NCI-H2107 treated with DMSO at 0.1 percent for 48 hours (cell line): ENCODE results near the gene KLHL40.

Experiments used
- DNase-seq: peaks from one replicate; lab custom pipeline; 2025; ENCODE audit not compliant: unreplicated experiment; lab: John Stamatoyannopoulos, UW

KLHL40 gene, protein sequence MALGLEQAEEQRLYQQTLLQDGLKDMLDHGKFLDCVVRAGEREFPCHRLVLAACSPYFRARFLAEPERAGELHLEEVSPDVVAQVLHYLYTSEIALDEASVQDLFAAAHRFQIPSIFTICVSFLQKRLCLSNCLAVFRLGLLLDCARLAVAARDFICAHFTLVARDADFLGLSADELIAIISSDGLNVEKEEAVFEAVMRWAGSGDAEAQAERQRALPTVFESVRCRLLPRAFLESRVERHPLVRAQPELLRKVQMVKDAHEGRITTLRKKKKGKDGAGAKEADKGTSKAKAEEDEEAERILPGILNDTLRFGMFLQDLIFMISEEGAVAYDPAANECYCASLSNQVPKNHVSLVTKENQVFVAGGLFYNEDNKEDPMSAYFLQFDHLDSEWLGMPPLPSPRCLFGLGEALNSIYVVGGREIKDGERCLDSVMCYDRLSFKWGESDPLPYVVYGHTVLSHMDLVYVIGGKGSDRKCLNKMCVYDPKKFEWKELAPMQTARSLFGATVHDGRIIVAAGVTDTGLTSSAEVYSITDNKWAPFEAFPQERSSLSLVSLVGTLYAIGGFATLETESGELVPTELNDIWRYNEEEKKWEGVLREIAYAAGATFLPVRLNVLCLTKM

DNA sequence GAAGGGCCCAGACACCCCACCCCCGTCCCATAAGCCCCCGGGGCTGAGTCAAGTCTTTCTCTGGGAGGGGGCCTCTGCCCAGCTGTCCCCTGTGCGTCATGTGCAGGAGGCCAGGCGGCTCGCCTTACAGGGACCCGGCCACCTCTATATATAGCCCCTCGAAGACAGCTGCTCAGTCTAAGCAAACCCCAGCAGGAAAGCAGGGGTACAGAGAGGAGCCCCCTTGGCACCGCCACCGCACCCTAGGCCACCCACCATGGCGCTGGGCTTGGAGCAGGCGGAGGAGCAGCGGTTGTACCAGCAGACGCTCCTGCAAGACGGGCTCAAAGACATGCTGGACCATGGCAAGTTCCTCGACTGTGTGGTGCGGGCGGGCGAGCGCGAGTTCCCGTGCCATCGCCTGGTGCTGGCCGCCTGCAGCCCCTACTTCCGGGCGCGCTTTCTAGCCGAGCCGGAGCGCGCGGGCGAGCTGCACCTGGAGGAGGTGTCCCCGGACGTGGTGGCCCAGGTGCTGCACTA lies at the start of gene KLHL40:
Gene KLHL40, plus strand, starts transcription at position 175 of the 519 bp plus-strand sequence. Its CDS starts 82 bp downstream, at position 257.
- DNase-seq = no peak

DNA sequence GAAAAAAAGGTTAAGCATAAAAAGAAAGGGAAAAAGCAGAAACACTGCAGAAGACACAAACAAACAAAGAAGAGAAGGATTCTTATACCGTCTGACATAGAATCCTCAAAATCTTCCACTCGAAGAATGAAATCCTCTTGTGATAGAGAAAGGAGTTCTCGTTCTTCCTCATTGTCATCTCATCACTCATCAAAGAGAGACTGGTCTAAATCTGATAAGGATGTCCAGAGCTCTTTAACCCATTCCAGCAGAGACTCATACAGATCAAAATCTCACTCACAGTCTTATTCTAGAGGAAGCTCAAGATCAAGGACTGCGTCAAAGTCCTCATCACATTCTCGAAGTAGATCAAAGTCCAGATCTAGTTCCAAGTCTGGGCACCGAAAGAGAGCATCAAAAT lies 48.3 kb upstream of the KLHL40 start:
- DNase-seq = no peak

DNA sequence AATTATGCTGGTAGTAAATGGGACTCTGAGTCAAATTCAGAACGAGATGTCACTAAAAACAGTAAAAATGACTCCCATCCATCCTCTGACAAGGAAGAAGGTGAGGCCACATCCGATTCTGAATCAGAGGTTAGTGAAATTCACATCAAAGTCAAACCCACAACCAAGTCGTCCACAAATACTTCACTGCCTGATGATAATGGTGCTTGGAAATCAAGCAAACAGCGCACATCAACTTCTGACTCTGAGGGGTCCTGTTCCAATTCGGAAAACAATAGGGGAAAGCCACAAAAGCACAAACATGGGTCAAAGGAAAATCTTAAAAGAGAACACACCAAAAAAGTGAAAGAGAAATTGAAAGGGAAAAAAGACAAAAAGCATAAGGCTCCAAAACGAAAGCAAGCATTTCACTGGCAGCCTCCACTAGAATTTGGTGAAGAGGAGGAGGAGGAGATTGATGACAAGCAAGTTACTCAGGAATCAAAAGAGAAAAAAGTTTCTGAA lies 46.9 kb upstream of the KLHL40 start:
- DNase-seq = no peak

DNA sequence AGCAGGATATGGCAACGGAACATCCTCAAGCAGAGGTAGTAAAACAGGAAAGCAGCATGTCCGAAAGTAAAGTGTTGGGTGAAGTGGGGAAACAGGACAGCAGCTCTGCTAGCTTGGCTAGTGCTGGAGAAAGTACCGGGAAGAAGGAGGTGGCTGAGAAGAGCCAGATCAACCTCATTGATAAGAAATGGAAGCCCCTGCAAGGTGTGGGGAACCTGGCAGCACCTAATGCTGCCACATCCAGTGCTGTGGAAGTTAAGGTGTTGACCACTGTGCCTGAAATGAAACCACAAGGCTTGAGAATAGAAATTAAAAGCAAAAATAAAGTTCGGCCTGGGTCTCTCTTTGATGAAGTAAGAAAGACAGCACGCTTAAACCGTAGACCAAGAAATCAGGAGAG lies 46.1 kb upstream of the KLHL40 start:
- DNase-seq = no peak

DNA sequence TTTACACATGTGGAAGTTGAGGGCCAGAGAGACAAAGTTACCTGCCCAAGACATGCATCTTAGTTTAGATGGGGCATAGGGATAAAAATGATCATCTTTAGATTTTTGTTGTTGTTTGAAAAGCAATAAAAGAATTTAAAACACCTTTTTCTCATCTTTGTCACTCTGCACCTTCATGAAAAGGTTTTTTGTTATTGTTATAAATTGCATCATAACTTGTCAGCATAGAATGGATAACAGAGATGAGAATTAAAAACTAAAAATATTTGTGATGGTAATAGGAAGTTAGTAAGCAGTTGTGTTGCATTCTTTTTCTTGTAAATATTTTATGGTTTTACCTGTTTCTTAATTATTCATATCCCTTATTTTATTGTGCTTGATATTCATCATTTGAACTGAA lies 45.2 kb upstream of the KLHL40 start:
- no peak for DNase-seq

DNA sequence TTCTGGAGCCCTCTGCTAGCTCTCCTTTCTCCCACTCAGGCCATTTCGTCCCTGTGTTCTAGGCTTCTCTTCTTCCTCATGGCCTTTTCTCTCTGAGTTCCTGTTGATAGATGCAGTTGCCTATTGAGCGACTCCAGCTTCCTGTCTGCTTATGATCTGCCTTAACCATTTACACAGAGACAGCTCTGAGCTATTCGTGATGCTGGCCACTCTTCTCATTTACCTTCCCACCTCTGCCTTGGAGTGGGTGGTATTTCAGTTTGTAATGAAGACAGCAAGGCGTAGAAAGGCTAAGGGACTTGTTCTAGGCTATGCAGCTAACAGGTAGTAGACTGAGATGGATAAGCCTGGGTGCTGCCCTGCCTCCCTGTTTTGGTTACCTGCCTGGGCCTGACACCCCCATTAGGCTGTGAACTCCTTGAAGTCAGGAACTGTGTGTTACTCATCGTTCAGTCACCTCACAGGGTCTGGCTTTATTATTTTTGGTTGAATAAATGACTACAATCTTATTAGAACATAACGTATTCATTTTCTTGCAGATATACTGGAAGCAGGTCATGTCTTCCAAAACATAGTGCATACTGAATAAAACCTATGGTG lies 44.5 kb upstream of the KLHL40 start:
- DNase-seq = no peak

DNA sequence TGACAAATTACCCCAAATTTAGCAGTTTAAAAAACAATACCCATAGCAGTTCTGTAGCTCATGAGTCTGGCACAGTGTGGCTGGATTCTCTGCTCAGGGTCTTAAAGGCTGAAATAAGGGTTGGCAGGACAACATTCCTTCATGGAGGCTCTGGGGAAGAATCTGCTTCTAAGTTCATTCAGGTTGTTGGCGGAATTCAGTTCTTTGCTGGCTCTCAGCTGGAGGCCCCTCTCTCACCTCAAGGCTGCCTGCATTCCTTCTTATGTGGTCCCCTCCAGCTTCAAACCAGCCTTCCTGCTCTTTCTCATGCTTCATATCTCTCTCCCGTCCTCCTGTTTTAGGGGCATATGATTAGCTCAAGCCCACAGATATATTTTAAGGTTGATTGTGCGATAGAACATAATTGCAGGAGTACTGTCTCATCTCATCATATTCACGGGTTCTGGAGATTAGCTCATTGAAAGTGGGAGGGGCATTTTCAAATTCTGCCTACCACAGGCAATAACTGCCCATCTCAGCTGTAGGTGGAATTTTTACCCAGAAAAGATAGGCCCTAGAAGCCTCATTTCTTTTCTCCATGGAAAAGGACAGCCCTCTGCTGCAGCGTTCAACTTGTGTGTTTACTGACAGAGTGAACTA lies 37.4 kb upstream of the KLHL40 start:
- DNase-seq = no peak

DNA sequence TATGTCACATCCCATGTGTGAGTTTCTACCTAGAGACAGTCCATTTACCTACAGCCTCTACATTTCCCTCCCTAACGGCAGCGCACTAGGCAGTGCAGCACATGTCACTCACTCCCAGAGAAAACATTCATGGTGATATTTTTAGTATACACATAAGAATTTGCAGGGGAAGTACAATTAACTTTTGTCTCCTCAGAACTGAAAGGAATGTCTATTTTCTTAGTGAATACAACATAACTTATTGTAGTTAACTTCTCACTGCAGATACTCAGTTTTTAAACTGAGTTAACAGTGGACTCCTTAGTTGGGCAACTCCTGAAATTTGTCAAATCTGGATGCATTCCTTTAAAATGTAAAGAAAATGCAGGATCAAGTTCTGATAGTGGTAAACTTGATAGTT lies 36.3 kb upstream of the KLHL40 start:
- DNase-seq = no peak

DNA sequence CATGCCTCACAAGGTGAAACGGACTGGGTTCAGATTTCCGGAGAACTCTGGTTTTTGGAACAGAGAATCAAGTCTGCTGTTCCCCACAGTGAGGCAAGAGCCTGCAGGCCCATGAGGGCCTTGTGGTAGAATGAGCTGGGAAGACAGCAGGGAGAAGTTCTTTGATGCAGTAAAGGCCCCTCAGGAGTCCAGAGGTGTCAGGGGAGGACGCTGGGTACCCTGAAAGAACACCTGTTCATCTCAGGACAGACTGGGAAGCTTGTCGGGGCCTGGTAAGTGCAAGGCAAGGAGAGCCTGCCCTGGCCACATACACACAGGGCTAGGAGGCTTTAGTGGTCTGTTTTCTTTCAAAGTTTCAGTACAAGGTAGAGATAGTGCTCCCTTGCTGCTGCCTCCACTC lies 35.6 kb upstream of the KLHL40 start:
- no peak for DNase-seq

DNA sequence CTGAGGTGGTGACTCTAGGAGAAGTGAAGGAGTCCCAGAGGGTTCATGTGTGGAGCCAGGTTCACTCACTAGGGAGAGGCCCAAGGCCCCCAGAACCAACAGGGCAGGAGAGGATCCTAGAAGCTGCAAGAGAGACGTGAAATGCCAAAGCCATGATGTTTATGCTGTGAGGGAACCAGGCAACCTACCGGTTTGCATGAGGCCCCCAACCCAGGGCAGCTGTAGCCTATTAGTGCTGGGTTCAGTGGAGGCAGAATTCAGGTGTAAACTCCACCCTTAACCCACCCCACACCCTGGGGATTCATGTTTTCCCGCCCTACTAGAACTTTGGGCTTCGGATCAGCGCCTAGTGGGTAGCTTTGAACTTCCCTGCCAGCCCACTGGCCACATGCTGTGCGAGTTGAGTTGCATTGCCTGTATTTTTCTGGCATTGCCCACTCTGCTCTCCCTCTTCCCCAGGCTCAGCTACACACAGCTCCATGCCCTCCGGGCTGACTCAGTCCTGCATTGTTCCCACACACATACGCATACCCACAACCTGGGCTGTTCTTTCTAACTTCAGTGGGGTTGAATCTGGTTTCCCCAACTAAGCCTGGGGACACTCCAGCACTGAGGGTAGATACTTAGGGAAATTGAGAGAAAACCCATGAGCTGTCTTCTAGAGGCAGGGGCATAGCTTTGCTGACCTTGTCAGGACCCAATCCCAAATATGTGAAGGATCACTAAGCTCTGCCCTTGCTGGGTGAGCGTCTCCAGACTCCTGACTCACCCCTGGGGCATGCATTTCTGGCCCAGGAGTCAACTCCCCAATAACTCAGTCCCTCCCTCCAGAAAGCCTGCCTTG lies 33.9 kb upstream of the KLHL40 start:
- DNase-seq = no peak

DNA sequence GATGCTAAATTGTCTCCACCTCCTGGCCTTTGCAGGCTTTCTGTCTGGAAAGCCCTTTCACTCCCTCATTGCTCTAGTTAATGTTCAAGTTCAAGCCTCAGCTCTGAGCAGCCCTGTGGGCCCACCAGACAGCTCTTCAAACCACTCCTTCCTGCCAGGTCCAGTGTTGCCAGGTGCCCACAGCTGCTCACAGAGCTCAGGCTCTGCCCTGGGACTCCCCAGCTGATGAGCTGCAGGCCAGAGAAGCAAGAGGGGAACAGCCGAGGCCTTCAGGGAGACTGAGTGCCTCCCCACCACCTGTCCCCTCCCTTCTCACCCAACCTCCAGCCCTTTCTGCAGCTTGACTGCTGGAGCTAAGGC lies 33.1 kb upstream of the KLHL40 start:
- DNase-seq = no peak

DNA sequence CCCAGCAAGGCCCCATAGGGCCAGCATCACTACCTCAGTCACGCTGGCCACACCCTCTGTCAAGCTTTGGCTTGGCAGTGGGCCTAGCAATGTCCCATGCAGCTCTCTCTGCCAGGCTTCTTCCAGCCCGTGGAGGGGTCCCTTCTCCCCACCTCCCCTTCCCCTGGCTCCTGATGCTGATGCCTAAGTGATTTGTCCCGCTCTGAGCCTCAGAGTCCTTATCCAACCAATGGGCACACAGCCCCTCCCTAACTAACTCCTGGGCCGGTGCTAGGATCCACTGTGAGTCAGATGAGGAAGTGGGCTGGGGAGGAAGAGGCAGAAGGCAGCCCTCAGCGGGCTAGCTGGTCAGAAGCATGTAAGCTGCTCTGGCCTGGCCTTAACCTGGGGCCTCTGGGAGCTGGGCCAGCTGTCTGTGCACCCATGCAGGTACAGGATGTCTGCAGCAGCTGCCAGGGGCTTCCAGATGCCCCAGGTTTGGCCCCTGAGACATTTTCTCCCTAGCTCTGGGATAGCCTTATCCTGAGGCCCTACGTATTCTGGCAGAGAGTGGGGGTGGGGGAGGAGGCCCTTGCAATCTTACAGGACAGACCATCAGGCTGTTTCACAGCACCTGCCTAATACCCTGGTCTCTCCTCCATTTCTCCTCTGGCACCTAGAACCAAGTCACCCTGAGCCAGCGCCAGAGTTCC lies 32.6 kb upstream of the KLHL40 start:
- DNase-seq = no peak

DNA sequence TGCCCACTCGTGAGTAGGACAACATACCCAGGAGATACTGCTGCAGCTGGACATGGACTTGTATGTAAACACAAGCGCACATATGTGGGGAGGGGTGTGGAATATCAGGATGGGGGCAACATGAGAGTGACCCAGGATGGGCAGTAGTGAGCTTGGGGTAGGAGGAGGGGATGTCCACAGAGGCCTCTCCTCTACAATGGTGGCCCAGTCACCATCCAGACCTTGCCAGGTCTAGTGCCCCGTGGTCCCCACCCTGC lies 32.1 kb upstream of the KLHL40 start:
- DNase-seq = no peak

DNA sequence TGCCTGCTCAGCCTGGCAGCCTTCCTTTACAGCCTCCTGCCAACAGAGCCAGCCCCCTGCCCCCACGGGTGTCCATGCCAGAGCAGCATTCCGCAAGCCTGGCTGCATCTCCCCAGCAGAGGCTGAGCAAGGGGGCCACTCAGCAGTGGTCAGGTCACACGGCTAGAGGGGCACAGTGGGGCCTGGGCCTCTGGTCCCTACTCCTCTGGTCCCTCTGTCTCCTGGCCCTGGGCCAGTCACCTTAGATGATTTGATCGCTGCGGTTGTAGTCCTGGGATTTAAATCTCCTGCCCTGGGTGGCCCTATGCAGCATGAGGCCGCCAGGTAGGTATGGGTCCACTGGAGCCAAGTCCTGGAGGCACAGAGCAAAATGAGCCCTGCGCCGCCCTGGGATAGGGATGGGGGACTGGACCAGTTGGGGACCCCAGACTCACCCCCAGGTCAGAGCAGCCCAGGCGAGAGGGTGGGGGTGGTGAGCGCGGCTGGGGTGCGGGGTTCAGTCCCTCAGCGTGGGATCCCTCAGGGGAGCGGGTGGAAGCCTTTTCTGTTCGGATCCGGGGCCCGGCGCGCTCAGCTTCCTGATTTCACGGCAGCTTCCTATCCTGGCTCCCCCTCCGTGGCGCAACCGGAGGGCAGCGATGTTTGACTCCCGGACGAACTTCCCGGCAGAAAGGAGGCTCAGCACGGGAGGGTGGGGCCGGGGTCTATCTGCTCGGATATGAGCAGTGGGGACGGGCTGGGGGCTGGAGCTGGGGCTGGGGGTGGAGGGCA lies 31.6 kb upstream of the KLHL40 start, which contains the start of gene ZBTB47:
Gene ZBTB47, plus strand, starts transcription at position 138 of the 771 bp plus-strand sequence. CDS start 4,659 bp downstream, outside the sequence.
- DNase-seq = no peak

DNA sequence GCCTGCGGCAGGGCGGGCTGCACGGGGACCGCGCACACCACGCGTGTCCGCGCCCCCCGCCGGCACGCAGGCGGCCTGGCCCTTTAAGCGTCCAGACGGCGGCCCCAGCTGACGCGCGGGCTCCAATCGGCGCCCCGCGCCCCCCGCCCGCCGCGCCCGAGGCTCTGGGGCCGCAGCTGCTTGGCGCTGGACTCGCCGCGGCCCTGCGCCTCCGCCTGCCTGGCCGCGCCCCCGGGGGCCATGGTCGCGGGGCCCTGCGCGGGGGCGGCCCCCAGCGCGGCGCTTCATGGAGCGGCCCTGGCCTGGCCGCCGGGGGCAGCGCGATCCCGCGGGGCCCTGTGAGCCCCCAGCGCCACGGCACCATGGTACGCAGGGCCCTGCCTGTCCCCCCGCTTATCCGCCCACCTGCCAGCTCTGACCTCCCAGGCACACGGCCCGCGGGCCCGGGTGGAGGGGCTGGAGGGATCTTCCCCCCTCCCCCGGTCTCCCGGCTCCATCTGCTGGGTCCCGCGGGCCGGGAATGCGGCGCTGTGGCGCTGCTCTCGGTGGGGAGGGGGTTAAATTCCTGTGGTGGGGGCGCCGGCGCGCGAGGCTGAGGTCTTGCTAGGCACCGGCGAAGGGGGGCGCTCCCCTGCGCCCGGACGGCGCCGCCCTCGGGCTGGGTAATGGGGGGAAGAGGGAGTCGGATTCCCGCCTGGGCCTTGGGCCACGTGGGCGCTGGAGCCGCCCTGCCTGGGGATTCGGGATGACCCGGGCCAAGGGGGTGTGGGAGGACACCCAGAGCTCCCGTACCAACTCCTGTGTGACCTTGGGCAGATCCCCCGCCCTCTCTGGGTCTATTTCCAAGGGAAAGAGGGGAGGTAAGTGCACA lies 30.8 kb upstream of the KLHL40 start:
- no peak for DNase-seq

DNA sequence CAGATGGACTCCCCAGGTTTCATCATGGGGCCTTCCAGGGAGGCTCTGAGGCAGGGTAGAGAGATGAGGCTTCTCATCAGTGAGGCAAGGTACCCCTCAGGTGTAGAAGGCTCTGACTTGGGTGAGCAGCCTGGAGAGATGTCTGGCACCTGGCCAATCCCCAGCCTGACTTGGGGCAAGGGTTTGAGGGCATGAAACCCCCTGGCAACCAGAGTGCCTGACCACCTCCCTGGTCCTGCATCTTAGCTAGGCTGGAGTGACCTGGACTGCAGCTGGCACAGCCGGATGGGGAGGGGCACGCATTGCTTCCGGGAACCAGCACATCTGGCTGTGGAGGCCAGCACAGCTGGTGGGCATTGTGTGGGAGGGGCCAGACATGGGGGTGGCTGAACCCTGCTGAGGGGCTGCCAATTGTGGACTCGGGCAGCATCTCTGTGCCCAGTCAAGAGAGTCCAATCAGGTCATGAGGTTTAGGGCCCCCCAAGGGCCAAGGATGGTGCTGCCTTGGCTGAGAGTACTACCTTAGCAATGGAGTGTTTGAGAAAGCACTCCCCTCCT lies 29.9 kb upstream of the KLHL40 start:
- DNase-seq = no peak

DNA sequence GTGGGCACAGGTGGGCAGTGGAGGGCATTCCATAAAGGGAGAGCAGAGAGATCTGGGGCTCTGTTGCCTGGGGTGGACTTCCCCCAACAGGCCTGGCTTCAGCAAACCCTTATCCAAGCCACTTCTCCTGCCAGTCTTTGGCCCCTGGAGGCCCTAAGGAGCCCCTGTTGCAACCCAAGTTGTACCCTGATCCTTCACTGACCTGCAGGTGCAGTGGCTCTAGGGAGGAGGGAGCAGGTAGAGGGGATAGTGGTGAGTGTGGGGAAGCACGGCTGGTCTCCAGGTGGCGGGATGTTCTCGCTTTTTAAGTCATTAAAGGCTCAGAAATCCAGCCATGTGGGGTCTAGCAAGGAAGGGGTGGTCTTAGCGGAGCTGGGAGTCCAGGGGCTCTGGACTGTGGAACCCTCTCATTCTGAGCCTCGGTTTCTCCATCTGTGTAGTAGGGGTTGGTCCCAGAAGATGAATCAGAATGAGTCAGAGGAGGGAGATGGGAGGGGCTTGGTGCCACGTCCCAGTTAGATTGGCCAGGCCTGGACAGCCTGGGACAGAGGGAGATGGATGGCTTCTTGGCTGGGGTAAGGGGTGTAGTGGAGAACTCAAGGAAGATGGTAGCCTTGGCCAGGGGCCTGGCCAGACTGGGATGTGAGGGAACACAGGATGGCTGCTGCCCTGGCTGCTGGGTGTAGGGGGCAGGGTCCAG lies 29.2 kb upstream of the KLHL40 start:
- DNase-seq = no peak
